Esophagus (tissue), 2 donors: ENCODE data around the gene ZNF91. TPM values are rescaled to one million over a fixed set of nuclear protein-coding genes. Genes with fewer than 3 reads are reported as not detected.
"Not testable (repeated sequence)": the region's sequence is repeated elsewhere in the genome, so short reads cannot be mapped to it uniquely, and the experiment has no call there.

Experiments used
- H3K27ac ChIP-seq, 2 donors: one replicate each; pipeline ENCODE4 v1.5.1; 2013; ENCODE audit warnings: low read depth in 2 of 2, mild to moderate bottlenecking in 2 of 2, inconsistent platforms in 1 of 2, low read length in 1 of 2, moderate library complexity in 1 of 2
- H3K27me3 ChIP-seq, 2 donors: one replicate each; pipeline ENCODE4 v1.6.1; 2013; ENCODE audit warnings: low read length in 2 of 2, control low read depth in 1 of 2, mild to moderate bottlenecking in 1 of 2; ENCODE audit not compliant: insufficient read depth in 2 of 2, control insufficient read depth in 1 of 2
- H3K36me3 ChIP-seq, 2 donors: one replicate each; pipeline ENCODE4 v1.6.1; 2013; ENCODE audit warnings: low read length in 1 of 2; ENCODE audit not compliant: control insufficient read depth in 2 of 2, insufficient read depth in 2 of 2
- H3K4me1 ChIP-seq, 2 donors: one replicate each; pipeline ENCODE4 v1.6.1; 2013; ENCODE audit warnings: low read length in 1 of 2; ENCODE audit not compliant: control insufficient read depth in 2 of 2, insufficient read depth in 2 of 2
- H3K4me3 ChIP-seq, 2 donors: one replicate each; pipeline ENCODE4 v1.5.1; 2013; ENCODE audit warnings: low read length in 2 of 2, mild to moderate bottlenecking in 2 of 2, low read depth in 1 of 2, moderate library complexity in 1 of 2
- H3K9me3 ChIP-seq, 2 donors: one replicate each; pipeline ENCODE4 v1.6.1; 2013; ENCODE audit warnings: mild to moderate bottlenecking in 2 of 2, low read depth in 1 of 2, low read length in 1 of 2, moderate library complexity in 1 of 2; ENCODE audit not compliant: control insufficient read depth in 2 of 2, insufficient read depth in 1 of 2
- WGBS, 2 donors: extraction: QIAGEN DNeasy Blood & Tissue Kit; methylation state at CpG; one replicate each; pipeline ENCODE4 v1.1.7; 2013; 5-methylcytosine and 5-hydroxymethylcytosine counted together
- polyA plus RNA-seq, 2 donors: library from polyadenylated mRNA; stranded (reverse); fragments of 200-250 nt; gene quantifications; one replicate each; pipeline ENCODE4 v1.2.3, GENCODE V29; 2013
- donor health status: healthy with polysubstance abuse.
- donor health status: Bipolar disorder and iron deficiency.

ZNF91 gene
- polyA plus RNA-seq, 2 donors = 6.0 to 11.9 TPM

DNA sequence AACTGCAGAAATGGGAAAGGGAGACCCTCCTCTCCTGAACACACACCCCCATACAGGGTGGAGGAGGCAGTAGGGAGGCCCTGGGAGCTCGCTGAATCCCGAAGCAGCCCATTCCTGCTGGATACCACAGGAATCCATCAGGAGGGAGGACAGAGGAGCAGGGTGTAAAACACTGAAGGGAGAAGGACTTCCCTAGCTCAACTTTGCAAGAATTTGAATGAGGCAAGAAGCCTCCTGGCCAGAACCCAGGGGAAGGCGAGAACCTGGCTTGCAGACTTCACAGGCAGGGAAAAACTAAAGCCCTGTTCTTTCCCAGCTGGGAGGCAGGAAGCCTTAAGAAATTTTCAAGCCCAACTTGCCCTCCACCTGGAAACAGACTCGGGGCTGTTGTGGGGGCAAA lies 43.5 kb downstream of the ZNF91 start:
- no peak overlapping the region for H3K4me3 ChIP-seq
- H3K9me3 ChIP-seq = peaks cover 18 to 32% of the 10 kb centered on the region in 2 donors
- 97 to 100% methylated on average over 4 of the region's 4 CpGs for WGBS, 2 donors
- H3K27ac ChIP-seq = no peak overlapping the region
- no peaks in the 10 kb centered on the region for H3K27me3 ChIP-seq
- no peaks in the 10 kb centered on the region for H3K4me1 ChIP-seq
- H3K36me3 ChIP-seq = peaks cover 9 to 11% of the 10 kb centered on the region in 2 donors

DNA sequence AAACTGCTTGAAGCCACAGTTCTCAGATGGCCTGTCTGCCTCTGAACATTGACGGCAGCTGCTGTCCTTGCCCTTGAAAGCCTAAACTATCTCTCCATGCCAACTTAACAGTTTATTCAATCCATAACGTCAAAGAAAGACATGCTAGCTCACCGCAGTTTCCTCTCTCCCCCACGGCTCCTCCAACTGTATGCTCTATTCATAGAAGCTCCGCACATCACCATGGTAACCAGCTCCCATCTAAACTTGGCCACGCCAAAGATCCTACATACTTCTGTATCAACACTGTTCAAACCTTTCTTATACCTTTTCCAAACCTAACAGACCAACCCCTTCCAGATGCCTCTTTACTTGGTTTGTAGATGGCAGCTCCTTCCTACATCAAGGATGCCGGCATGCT lies 48.6 kb downstream of the ZNF91 start:
- Histone ChIP-seq H3K27me3 (no peaks in the 10 kb centered on the region), H3K27ac (no peak overlapping the region), H3K4me1 (no peaks in the 10 kb centered on the region), H3K36me3 (peaks cover 16 to 18% of the 10 kb centered on the region in 2 donors), H3K4me3 (no peak overlapping the region), H3K9me3 (peaks cover 28 to 47% of the 10 kb centered on the region in 2 donors)
- WGBS, 2 donors = 97% methylated on average over 7 of the region's 7 CpGs

DNA sequence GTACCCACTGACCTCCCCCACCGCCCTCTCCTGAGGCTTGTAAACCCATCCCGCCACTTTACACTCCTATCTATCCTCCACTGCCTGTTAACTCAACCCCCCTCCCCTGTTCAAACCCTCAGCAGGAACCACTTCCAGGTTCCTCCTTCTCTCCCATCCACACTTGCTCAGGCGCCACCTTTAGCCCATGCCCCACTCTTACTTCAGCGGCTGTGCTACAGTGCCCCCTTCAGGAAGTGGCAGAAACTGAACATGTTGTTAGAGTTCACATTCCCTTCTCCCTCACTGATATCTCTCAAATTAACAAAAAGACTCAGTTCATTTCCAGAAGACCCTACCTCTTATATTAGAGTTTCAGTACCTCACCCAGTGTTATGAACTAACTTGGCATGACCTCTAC lies 49.4 kb downstream of the ZNF91 start:
- Histone ChIP-seq H3K9me3 (peaks cover 26 to 45% of the 10 kb centered on the region in 2 donors), H3K4me3 (no peak overlapping the region), H3K27ac (no peak overlapping the region), H3K27me3 (no peaks in the 10 kb centered on the region), H3K4me1 (no peaks in the 10 kb centered on the region), H3K36me3 (peaks cover 15 to 17% of the 10 kb centered on the region in 2 donors)
- 86% methylated on average over 4 of the region's 4 CpGs for WGBS, 2 donors

DNA sequence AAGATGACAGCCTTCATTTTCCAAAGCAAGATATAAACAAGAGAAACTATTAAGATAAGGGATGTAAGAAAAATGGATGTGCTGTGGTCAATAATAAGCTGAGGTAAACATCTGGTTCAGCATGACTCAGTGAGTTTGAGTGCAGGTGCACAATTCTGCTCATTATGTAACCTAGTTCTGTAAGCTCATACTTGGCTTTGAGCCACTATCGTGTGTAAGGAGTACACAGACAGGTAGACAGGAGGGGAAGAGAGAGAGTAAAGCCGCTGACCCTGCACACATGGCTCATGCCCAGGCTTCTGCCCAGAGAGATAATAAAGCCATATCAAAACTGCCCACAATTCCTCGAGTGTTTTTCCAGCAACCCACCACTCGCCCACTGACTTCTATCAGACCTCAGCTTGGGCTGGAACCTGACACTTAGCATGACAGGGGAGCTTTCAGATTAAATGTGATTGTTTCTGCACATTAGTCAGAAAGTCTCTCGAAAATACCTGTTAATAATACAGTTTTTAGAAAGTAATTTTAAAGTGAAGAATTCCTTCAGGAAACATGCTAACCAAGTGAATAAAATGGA lies 51.7 kb downstream of the ZNF91 start:
- H3K9me3 ChIP-seq = peaks cover 19 to 37% of the 10 kb centered on the region in 2 donors
- peaks cover 8 to 12% of the 10 kb centered on the region in 2 donors for H3K36me3 ChIP-seq

DNA sequence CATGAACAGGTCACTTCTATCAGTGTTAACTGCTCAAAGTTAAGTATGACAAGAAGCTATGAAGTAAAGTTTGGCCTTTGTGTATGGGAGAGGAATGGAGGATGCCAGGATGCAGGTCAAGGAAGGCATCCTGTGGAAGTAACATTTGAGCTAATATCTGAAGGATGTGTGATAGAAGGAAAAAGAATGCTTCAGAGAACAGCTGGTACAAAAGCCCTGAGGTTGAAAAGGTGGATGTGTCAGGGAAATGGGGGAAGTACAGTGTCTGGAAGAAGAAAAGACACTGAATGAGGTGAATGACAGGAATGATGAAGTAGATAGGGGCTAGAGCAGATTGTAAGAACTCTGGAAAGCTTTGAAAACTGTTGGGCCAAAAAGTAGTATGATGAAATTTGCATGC lies 67.1 kb downstream of the ZNF91 start:
- Histone ChIP-seq H3K4me3 (no peak overlapping the region), H3K36me3 (peaks cover 0 to 3% of the 10 kb centered on the region in 2 donors), H3K4me1 (no peaks in the 10 kb centered on the region), H3K9me3 (peaks cover 0 to 12% of the 10 kb centered on the region in 2 donors), H3K27ac (no peak overlapping the region), H3K27me3 (no peaks in the 10 kb centered on the region)

More for the DNA sequence above, 51.7 kb downstream of the ZNF91 start:
- Histone ChIP-seq H3K4me1 (no peaks in the 10 kb centered on the region), H3K4me3 (no peak overlapping the region), H3K27ac (no peak overlapping the region), H3K27me3 (no peaks in the 10 kb centered on the region)
- 91 to 97% methylated on average over 5 of the region's 5 CpGs for WGBS, 2 donors

DNA sequence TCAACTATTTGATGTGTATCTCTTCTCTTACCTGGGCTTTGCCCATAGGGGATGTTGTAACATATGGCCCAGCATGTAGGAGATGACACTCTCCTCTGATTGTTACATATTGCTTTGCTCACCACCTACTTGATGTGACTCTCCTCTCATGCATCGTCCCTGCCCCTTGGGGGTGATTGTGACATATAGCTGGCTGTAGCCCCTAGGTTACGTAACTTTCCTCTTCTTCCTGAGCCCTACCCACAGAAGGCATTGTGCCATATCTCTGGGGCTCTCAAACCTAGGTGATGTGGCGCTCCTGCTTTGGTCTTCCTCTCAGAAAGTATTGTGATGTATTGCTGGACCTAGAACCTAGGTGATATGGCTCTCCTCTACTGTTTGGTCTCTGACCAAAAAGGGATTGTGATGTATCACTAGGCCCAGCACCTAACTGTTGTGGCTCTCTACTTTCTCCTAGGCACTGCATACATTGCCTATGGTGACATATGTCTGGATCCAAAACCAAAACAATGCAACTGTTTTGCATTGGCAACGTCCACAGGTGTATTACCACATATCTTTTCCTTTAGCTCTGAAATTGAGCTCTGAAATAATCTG lies 73.2 kb downstream of the ZNF91 start:
- no peaks in the 10 kb centered on the region for H3K36me3 ChIP-seq
- no peaks in the 10 kb centered on the region for H3K4me1 ChIP-seq
- no peaks in the 10 kb centered on the region for H3K27me3 ChIP-seq
- H3K4me3 ChIP-seq = no peak overlapping the region
- whole genome bisulfite sequencing, 2 donors = 82 to 84% methylated on average over 4 of the region's 4 CpGs
- H3K9me3 ChIP-seq = peaks cover 0 to 6% of the 10 kb centered on the region in 2 donors
- no peak overlapping the region for H3K27ac ChIP-seq

DNA sequence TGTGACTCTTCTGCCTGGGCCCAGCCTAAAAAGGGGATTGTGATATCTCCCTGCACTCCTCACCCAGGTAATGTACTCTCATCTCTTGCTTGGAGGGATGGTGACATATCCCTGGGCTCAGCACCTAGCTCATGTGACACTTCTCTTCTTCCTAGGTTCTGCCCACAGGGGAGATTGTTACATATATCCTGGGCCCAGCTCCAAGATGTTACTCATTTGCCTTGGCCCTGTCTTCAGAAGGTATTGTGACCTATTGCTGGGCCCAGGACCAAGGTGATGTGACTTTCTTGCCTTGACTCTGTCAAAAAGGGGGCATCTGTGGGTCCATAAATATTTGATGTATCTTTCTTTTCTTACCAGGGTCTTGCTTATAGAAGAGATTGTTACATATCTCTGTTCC lies 73.9 kb downstream of the ZNF91 start:
- not testable (repeated sequence) for H3K4me3 ChIP-seq

DNA sequence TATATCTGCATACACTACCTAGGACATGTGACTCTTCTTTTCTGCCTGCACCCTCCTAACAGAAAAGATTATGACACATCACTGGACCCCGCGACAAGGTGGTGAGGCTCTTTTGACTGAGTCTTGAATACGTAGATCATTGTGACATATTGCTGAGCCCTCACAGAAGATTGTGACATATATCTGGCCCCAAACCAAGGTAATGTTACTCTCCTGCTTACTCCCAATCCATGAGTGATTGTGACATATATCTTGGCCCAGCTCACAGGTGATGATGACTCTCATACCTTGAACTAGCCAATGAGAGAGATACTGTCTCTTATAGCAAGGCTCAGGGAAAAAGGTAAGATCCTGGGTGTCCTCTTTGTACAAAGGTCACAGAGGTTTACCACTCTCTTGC lies 75.7 kb downstream of the ZNF91 start:
- not testable (repeated sequence) for H3K4me1 ChIP-seq, H3K36me3 ChIP-seq, H3K27ac ChIP-seq, H3K27me3 ChIP-seq, H3K9me3 ChIP-seq, H3K4me3 ChIP-seq
- WGBS, 2 donors = 88 to 89% methylated on average over 3 of the region's 3 CpGs

More for the DNA sequence above, 73.9 kb downstream of the ZNF91 start:
- H3K9me3 ChIP-seq, H3K4me1 ChIP-seq, H3K27me3 ChIP-seq, H3K27ac ChIP-seq, H3K36me3 ChIP-seq: not testable (repeated sequence)

DNA sequence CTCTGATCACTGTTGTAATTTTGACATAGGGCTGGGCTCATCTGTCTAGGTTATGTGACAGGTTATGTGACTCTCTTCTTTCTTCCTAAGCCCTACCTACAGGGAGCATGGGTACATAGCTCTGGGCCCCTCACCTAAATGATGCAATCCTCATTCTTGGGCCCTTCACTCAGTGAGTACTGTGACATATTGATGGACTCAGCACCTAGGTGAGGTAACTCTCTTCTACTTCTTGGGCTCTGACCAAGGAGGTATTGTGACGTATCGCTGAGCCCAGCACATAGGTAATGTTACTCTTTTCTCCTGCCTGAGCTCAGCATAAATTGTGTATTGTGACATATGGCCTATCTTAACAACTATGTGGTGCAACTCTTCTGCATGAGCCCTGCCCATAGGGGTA lies 76.3 kb downstream of the ZNF91 start:
- not testable (repeated sequence) for H3K36me3 ChIP-seq, H3K4me1 ChIP-seq, H3K27me3 ChIP-seq, H3K4me3 ChIP-seq, H3K27ac ChIP-seq, H3K9me3 ChIP-seq
- 96 to 100% methylated on average over 2 of the region's 2 CpGs for WGBS, 2 donors

DNA sequence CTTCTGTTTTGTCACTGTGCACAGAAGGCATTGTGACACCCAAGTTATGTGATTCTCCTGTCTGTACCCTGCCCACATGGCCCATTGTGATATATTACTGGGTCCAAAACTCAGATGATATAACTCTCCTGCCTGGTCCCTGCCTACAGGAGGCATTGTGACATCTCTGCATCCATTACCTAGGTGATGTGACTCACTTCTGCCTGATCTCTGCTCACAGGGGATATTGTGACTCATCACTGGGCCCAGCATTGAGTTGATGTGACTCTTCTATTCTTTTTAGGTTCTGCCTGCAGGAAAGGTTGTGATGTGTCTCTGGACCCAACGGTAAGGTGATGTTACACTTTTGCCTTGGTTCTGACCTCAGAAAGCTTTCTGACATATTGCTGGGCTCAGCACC lies 77.1 kb downstream of the ZNF91 start:
- H3K9me3 ChIP-seq = peaks cover 2% of the 10 kb centered on the region in 2 donors
- no peaks in the 10 kb centered on the region for H3K36me3 ChIP-seq
- H3K4me3 ChIP-seq = no peak overlapping the region
- no peaks in the 10 kb centered on the region for H3K27me3 ChIP-seq
- 89 to 96% methylated on average over 1 of the region's 1 CpG for WGBS, 2 donors
- H3K4me1 ChIP-seq = no peaks in the 10 kb centered on the region
- no peak overlapping the region for H3K27ac ChIP-seq
